Fibroblast of lung (primary cell): Measurements from ENCODE around the gene SCGB1D4.

Experiments used
- CTCF ChIP-seq, 2 donors: IDR thresholded peaks in 1 of 2; conservative IDR thresholded peaks in 1 of 2; 1 replicate in 1 of 2; 2 replicates in 1 of 2; pipeline ENCODE4 v1.5.1; 2011 to 2012; ENCODE audit warnings: low read length in 2 of 2, control low read depth in 1 of 2, inconsistent platforms in 1 of 2, low read depth in 1 of 2, mild to moderate bottlenecking in 1 of 2
- EZH2 ChIP-seq: IDR thresholded peaks from 2 replicates; pipeline ENCODE4 v1.5.1; 2012; ENCODE audit warnings: low read length, control low read depth, mild to moderate bottlenecking; ENCODE audit errors: missing control alignments

- TF ChIP-seq EZH2 (no peak), CTCF (conservative IDR thresholded peaks at IDR 0.05 in 1 of 2, IDR thresholded peaks at IDR 0.05 in 1 of 2; ENCODE audit: low read depth in 1 of 2, low read length in 2 of 2) (no peak)
Measured at GRCh38 chr11:62309991-62310390, 11.1 kb upstream of the SCGB1D4 start.
